ENCODE data around the gene KLRK1. TPM values are rescaled to one million over a fixed set of nuclear protein-coding genes. Genes with fewer than 3 reads are reported as not detected.
"Not testable (repeated sequence)": the region's sequence is repeated elsewhere in the genome, so short reads cannot be mapped to it uniquely, and the experiment has no call there.

KLRK1 gene
- total and polyA plus RNA-seq, 4 donors: 0.98 to 4.0 (median 1.4) TPM

DNA sequence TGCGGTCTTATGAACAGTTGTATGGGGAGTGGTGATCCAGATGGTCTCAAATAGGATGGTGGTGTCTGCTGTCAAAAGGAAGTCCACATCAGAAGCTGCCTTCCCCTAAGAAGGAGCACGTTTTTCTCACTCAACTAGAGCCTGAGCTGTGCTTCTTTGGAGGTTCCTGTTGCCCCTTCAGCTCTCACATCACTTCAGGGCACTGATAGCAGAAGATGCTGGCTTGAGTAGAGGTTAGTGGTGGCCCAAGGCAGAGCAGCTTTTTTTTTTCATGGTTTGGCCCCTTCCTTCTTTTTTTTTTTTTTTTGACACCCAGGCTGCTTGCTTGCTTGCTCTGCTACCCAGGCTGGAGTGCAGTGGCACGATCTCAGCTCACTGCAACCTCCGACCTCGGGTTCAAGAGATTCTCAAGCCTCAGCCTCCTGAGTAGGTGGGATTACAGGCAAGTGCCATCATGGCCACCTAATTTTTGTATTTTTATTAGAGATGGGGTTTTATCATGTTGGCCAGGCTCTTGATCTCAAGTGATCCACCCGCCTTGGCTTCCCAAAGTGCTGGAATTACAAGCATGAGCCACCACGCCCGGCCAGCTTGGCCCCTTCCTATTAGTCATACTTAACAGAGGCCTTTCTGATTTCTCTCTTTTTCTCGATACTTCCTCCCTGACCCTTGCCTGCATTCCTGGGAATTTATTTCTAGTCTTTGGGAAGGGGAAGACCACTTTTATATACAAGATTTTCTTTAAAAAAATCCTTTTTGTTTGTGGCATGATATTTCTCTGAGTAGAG is 50.6 kb downstream of the KLRK1 start:
- Histone ChIP-seq H3K27ac (ENCODE audit: low read depth in 1 of 2, low read length in 2 of 2) (no peak overlapping the region), H3K9me3 (ENCODE audit: control insufficient read depth in 4 of 4, low read length in 3 of 4) (no peaks in the 10 kb centered on the region), H3K4me3 (ENCODE audit: low read depth in 1 of 3, low read length in 3 of 3) (no peak overlapping the region), H3K36me3 (ENCODE audit: control insufficient read depth in 4 of 4, insufficient read depth in 3 of 4, low read depth in 1 of 4, low read length in 3 of 4) (no peaks in the 10 kb centered on the region), H3K9ac (ENCODE audit: low read depth in 1 of 2, low read length in 2 of 2) (no peak overlapping the region), H3K27me3 (ENCODE audit: control insufficient read depth in 4 of 4, insufficient read depth in 4 of 4, low read length in 3 of 4) (no peaks in the 10 kb centered on the region), H3K4me1 (ENCODE audit: control insufficient read depth in 4 of 4, insufficient read depth in 4 of 4, low read length in 3 of 4) (no peaks in the 10 kb centered on the region)
- DNase-seq (ENCODE audit: low spot score): no peak
- 78% methylated on average over 9 of the region's 9 CpGs for WGBS
- TF ChIP-seq GABPA (IDR thresholded peaks at IDR 0.05 in 1 of 2, conservative IDR thresholded peaks at IDR 0.05 in 1 of 2) (no peak), HNF4A (conservative IDR thresholded peaks at IDR 0.05) (no peak), YY1 (IDR thresholded peaks at IDR 0.05) (no peak), RXRA (IDR thresholded peaks at IDR 0.05) (no peak), ATF3 (IDR thresholded peaks at IDR 0.05) (no peak), FOXA2 (IDR thresholded peaks at IDR 0.05) (no peak), SP1 (IDR thresholded peaks at IDR 0.05) (no peak), FOXA1 (IDR thresholded peaks at IDR 0.05) (no peak), HNF4G (IDR thresholded peaks at IDR 0.05) (no peak), JUND (IDR thresholded peaks at IDR 0.05) (no peak), REST (IDR thresholded peaks at IDR 0.05) (no peak), EGR1 (IDR thresholded peaks at IDR 0.05; ENCODE audit: low read depth in 2 of 2) (no peak), RAD21 (IDR thresholded peaks at IDR 0.05) (no peak), TAF1 (conservative IDR thresholded peaks at IDR 0.05) (no peak)
- TF ChIP-seq, protein P1, sequence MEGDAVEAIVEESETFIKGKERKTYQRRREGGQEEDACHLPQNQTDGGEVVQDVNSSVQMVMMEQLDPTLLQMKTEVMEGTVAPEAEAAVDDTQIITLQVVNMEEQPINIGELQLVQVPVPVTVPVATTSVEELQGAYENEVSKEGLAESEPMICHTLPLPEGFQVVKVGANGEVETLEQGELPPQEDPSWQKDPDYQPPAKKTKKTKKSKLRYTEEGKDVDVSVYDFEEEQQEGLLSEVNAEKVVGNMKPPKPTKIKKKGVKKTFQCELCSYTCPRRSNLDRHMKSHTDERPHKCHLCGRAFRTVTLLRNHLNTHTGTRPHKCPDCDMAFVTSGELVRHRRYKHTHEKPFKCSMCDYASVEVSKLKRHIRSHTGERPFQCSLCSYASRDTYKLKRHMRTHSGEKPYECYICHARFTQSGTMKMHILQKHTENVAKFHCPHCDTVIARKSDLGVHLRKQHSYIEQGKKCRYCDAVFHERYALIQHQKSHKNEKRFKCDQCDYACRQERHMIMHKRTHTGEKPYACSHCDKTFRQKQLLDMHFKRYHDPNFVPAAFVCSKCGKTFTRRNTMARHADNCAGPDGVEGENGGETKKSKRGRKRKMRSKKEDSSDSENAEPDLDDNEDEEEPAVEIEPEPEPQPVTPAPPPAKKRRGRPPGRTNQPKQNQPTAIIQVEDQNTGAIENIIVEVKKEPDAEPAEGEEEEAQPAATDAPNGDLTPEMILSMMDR (IDR thresholded peaks at IDR 0.05; ENCODE audit: low read depth, low read length, missing input control): no peak
- TF ChIP-seq, protein P2, sequence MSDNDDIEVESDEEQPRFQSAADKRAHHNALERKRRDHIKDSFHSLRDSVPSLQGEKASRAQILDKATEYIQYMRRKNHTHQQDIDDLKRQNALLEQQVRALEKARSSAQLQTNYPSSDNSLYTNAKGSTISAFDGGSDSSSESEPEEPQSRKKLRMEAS (IDR thresholded peaks at IDR 0.05): no peak
- TF ChIP-seq, protein P3, sequence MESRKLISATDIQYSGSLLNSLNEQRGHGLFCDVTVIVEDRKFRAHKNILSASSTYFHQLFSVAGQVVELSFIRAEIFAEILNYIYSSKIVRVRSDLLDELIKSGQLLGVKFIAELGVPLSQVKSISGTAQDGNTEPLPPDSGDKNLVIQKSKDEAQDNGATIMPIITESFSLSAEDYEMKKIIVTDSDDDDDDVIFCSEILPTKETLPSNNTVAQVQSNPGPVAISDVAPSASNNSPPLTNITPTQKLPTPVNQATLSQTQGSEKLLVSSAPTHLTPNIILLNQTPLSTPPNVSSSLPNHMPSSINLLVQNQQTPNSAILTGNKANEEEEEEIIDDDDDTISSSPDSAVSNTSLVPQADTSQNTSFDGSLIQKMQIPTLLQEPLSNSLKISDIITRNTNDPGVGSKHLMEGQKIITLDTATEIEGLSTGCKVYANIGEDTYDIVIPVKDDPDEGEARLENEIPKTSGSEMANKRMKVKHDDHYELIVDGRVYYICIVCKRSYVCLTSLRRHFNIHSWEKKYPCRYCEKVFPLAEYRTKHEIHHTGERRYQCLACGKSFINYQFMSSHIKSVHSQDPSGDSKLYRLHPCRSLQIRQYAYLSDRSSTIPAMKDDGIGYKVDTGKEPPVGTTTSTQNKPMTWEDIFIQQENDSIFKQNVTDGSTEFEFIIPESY (IDR thresholded peaks at IDR 0.05): no peak

DNA sequence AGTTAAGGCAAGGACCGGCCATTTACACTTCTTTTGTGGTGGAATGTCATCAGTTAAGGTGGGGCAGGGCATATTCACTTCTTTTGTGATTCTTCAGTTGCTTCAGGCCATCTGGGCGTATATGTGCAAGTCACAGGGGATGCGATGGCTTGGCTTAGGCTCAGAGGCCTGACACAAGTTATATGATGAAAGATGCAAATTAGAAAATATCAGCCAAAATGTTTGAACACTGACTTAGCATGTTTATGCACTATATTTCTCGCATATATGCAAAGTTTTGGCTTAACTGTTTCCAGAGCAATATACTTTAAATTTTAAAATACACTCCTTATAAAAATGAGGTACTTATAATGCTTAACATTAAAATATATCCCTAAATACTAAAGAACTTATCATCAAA is 51.4 kb downstream of the KLRK1 start:
- WGBS: 85% methylated on average over 4 of the region's 4 CpGs
- DNase-seq (ENCODE audit: low spot score); H3K27me3 ChIP-seq (ENCODE audit: control insufficient read depth in 4 of 4, insufficient read depth in 4 of 4, low read length in 3 of 4); H3K27ac ChIP-seq (ENCODE audit: low read depth in 1 of 2, low read length in 2 of 2); H3K36me3 ChIP-seq (ENCODE audit: control insufficient read depth in 4 of 4, insufficient read depth in 3 of 4, low read depth in 1 of 4, low read length in 3 of 4); H3K9me3 ChIP-seq (ENCODE audit: control insufficient read depth in 4 of 4, low read length in 3 of 4); H3K9ac ChIP-seq (ENCODE audit: low read depth in 1 of 2, low read length in 2 of 2); H3K4me3 ChIP-seq (ENCODE audit: low read depth in 1 of 3, low read length in 3 of 3); H3K4me1 ChIP-seq (ENCODE audit: control insufficient read depth in 4 of 4, insufficient read depth in 4 of 4, low read length in 3 of 4): not testable (repeated sequence)

GRCh38 chr12:10336196-10336595 is 53.6 kb downstream of the KLRK1 start:
- not testable (repeated sequence) for H3K4me1 ChIP-seq (ENCODE audit: control insufficient read depth in 4 of 4, insufficient read depth in 4 of 4, low read length in 3 of 4); H3K27ac ChIP-seq (ENCODE audit: low read depth in 1 of 2, low read length in 2 of 2); H3K36me3 ChIP-seq (ENCODE audit: control insufficient read depth in 4 of 4, insufficient read depth in 3 of 4, low read depth in 1 of 4, low read length in 3 of 4); H3K9ac ChIP-seq (ENCODE audit: low read depth in 1 of 2, low read length in 2 of 2); H3K4me3 ChIP-seq (ENCODE audit: low read depth in 1 of 3, low read length in 3 of 3); H3K9me3 ChIP-seq (ENCODE audit: control insufficient read depth in 4 of 4, low read length in 3 of 4); H3K27me3 ChIP-seq (ENCODE audit: control insufficient read depth in 4 of 4, insufficient read depth in 4 of 4, low read length in 3 of 4); DNase-seq (ENCODE audit: low spot score)
- 71% methylated on average over 4 of the region's 4 CpGs for WGBS
